Measurements from ENCODE around the gene AFF3. TPM values are rescaled to one million over a fixed set of nuclear protein-coding genes. Genes with fewer than 3 reads are reported as not detected.

The AFF3 gene
- total and polyA plus RNA-seq, 10 donors = 6.0 to 92.2 (median 64.0) TPM

DNA sequence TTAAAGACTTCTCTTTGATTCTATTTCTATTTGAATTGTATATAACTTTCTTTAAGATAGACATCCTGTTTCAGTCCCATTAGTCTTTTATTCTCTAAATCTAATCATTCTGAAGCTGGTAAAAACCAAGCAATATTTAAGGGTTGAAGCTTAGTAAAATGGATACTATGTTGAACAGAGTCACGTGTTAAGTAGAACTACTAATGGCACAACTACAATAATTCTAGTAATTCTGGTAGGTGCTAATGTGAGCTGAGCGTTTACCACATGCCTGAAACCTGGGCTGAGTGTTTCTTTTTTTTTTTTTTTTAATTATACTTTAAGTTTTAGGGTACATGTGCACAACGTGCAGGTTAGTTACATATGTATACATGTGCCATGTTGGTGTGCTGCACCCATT lies 8.9 kb upstream of the AFF3 start:
- Histone ChIP-seq H3K27ac (no peak overlapping the region), H3K36me3 (no peaks in the 10 kb centered on the region), H3K27me3 (replicated peaks in 1 of 7) (no peaks in the 10 kb centered on the region), H3K4me3 (no peak overlapping the region), H3K4me1 (no peaks in the 10 kb centered on the region), H3K9me3 (peaks cover 0 to 11% (median 0%) of the 10 kb centered on the region in 8 donors)
- intact Hi-C loops (cut with DNase I; ENCODE audit: low total_unique reads) = no loop called here
- 71 to 88% (median 85%) methylated on average over 2 to 3 of the region's 3 CpGs for WGBS, 5 donors
- TF ChIP-seq, protein P1, sequence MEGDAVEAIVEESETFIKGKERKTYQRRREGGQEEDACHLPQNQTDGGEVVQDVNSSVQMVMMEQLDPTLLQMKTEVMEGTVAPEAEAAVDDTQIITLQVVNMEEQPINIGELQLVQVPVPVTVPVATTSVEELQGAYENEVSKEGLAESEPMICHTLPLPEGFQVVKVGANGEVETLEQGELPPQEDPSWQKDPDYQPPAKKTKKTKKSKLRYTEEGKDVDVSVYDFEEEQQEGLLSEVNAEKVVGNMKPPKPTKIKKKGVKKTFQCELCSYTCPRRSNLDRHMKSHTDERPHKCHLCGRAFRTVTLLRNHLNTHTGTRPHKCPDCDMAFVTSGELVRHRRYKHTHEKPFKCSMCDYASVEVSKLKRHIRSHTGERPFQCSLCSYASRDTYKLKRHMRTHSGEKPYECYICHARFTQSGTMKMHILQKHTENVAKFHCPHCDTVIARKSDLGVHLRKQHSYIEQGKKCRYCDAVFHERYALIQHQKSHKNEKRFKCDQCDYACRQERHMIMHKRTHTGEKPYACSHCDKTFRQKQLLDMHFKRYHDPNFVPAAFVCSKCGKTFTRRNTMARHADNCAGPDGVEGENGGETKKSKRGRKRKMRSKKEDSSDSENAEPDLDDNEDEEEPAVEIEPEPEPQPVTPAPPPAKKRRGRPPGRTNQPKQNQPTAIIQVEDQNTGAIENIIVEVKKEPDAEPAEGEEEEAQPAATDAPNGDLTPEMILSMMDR (IDR thresholded peaks at IDR 0.05 in 8 of 11, conservative IDR thresholded peaks at IDR 0.05 in 3 of 11) = no peak
- TF ChIP-seq POLR2A (IDR thresholded peaks at IDR 0.05) = no peak
- TF ChIP-seq POLR2AphosphoS5 (IDR thresholded peaks at IDR 0.05) = no peak
- DNase-seq = no peak

DNA sequence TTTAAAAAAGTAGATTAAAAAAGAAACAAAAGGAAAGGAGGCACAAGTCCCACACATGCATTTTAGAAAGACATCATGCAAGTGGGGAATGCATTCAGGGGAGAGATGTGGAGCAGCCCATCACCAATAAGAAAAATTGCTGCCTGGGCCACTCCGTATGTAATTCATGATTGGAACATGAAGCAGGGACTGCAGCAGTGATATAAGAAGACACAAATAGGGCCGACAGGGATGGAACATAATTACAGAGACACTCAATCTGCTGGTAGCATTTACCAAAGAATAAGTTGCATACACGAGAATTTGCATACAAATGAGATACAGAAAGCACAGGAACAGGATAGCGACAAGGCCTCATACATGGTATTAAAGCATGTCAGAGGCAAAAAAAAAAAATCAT lies 6.5 kb upstream of the AFF3 start:
- intact Hi-C loops (cut with DNase I; ENCODE audit: low total_unique reads) = no loop called here
- no peaks in the 10 kb centered on the region for H3K36me3 ChIP-seq
- WGBS, 5 donors = 82 to 90% (median 86%) methylated on average over 4 of the region's 4 CpGs
- TF ChIP-seq, protein P1 (IDR thresholded peaks at IDR 0.05 in 8 of 11, conservative IDR thresholded peaks at IDR 0.05 in 3 of 11) = no peak
- TF ChIP-seq POLR2A (IDR thresholded peaks at IDR 0.05) = no peak
- TF ChIP-seq POLR2AphosphoS5 (IDR thresholded peaks at IDR 0.05) = no peak
- peaks cover 0 to 11% (median 0%) of the 10 kb centered on the region in 8 donors for H3K9me3 ChIP-seq
- no peak overlapping the region for H3K27ac ChIP-seq
- DNase-seq = no peak
- no peaks in the 10 kb centered on the region for H3K27me3 ChIP-seq (replicated peaks in 1 of 7)
- H3K4me3 ChIP-seq = no peak overlapping the region
- H3K4me1 ChIP-seq = peaks cover 0 to 10% (median 0%) of the 10 kb centered on the region in 6 donors

DNA sequence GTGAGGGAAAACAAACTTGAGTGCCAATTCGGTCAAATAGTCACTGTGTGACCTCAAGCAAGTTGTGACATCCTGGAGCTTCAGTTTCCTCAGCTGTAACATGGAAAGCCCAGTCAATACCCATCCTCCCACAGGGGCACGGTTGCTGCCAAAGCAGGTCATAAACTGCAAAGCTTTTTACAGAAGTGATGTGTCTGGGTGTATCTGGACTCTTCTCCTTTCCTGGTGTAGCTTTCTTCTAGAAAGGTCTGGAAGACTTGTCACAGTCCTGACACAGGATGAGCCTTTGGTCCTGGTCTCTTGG lies 4.2 kb upstream of the AFF3 start:
- Histone ChIP-seq H3K9me3 (peaks cover 0 to 11% (median 0%) of the 10 kb centered on the region in 8 donors), H3K36me3 (no peaks in the 10 kb centered on the region), H3K4me3 (no peak overlapping the region), H3K27ac (no peak overlapping the region), H3K27me3 (replicated peaks in 1 of 7) (no peaks in the 10 kb centered on the region), H3K4me1 (peaks cover 0 to 25% (median 3%) of the 10 kb centered on the region in 6 donors)
- intact Hi-C loops (cut with DNase I; ENCODE audit: low total_unique reads) = no loop called here
- TF ChIP-seq POLR2A (IDR thresholded peaks at IDR 0.05) (no peak), POLR2AphosphoS5 (IDR thresholded peaks at IDR 0.05) (no peak)
- TF ChIP-seq, protein P1 (IDR thresholded peaks at IDR 0.05 in 8 of 11, conservative IDR thresholded peaks at IDR 0.05 in 3 of 11) = no peak
- WGBS, 5 donors = 64 to 79% (median 69%) methylated on average over 2 of the region's 2 CpGs
- no peak for DNase-seq

DNA sequence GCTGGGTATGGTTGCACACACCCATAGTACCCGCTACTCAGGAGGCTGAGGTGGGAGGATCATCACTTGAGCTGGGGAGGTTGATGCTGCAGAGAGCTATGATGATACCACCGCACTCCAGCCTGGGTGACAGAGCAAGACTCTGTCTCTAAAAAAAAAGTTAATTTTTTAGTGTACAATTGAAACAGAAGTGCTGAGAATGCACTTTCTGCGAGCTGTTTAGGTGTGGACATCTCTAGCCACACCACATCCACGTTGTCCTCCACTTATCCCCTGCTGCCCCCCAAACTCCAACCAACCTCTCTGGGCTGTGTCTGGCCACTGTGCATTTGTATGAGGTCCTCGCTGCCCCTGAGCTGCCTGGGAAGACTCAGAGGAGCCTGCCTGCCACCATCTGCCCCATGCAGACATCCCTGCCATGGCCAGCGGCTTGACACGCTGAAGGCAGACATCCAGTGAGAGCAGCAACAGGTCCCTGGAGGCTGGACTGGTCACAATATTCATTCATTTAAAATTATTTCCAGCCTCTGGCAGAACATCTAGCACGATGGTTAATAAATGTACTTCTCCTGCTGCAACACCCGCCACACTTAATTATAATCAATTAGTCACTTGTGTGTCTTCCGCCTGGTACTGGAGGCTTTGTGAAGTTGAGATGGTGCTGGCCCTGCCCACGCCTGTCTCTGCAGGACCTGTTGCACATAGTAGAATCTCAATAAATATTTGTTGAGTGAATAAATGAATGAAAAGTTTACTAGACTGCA lies 3.7 kb upstream of the AFF3 start:
- Histone ChIP-seq H3K4me3 (no peak overlapping the region), H3K27me3 (replicated peaks in 1 of 7) (no peaks in the 10 kb centered on the region), H3K36me3 (no peaks in the 10 kb centered on the region), H3K27ac (no peak overlapping the region), H3K9me3 (peaks cover 0 to 8% (median 0%) of the 10 kb centered on the region in 8 donors), H3K4me1 (peaks cover 0 to 25% (median 3%) of the 10 kb centered on the region in 6 donors)
- WGBS, 5 donors = 87 to 95% (median 90%) methylated on average over 10 to 11 of the region's 11 CpGs
- DNase-seq = no peak
- TF ChIP-seq POLR2AphosphoS5 (IDR thresholded peaks at IDR 0.05) (no peak), POLR2A (IDR thresholded peaks at IDR 0.05) (no peak)
- TF ChIP-seq, protein P1 (IDR thresholded peaks at IDR 0.05 in 8 of 11, conservative IDR thresholded peaks at IDR 0.05 in 3 of 11) = no peak
- intact Hi-C loops (cut with DNase I; ENCODE audit: low total_unique reads) = no loop called here

Data from spleen (tissue), 11 donors.